Activated CD4-positive, CD25-positive, alpha-beta regulatory T cell (primary cell): ENCODE data around the gene PLA2G4D.

ENCODE experiments used
- DNase-seq, 4 experiments: peaks; one replicate each; lab custom pipeline; 2025; lab: John Stamatoyannopoulos, UW

The PLA2G4D gene

DNA sequence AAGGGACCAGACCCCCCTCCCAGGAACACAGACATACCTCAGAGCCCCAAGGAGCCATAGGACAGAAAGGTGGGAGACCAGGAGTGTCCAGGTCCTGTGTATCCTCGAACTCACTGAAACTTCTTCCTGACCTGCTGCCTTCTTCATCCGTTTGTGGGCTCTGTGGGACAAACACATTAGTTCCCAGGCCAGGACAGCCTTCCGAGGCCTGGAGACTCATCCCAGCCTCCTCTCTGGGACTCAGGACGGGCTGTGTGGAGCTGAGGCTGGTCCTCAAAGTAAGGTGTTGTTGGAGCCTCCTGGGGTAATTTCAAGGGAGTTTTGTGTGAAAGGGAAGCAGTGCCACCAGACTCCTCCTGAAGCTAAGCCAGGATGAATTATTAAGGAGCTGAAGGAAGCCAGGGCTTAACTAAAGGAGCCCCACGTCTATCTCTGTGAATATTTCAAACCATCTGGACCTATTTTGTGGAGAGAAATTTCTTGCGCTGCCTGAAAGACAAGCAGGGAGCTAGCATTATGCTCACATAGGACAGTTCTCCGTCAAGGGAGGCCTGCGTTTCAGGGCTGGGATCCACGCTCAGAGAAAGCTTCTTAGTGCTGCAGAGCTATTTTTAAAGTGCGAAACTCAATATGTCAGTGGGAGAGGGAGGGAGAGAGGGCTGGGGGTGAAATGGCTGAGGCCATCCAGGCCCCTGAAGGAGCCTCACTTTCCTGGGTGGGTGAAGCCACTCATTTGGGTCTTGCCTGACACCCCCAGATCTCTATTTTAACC is 43.7 kb downstream of the PLA2G4D start:
- DNase-seq = no peak

DNA sequence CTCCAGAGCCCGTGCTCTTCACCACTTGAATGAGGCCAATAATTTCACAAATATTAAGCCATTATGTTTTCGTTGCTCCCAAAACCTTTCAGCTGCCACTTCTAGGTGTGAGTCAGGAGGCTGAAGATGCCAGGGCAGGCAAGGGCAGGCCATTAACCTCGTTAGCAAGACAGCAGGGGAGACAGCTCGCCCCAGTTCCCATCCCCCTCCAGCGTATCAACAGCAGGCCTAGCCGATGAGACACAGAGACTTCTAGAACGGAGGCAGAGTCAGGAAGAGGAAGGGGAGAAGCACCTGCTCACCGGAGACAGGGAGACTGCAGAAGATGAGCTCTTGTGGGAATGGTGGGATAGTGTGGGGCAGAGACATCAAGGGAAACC is 45.6 kb downstream of the PLA2G4D start:
- no peak for DNase-seq

DNA sequence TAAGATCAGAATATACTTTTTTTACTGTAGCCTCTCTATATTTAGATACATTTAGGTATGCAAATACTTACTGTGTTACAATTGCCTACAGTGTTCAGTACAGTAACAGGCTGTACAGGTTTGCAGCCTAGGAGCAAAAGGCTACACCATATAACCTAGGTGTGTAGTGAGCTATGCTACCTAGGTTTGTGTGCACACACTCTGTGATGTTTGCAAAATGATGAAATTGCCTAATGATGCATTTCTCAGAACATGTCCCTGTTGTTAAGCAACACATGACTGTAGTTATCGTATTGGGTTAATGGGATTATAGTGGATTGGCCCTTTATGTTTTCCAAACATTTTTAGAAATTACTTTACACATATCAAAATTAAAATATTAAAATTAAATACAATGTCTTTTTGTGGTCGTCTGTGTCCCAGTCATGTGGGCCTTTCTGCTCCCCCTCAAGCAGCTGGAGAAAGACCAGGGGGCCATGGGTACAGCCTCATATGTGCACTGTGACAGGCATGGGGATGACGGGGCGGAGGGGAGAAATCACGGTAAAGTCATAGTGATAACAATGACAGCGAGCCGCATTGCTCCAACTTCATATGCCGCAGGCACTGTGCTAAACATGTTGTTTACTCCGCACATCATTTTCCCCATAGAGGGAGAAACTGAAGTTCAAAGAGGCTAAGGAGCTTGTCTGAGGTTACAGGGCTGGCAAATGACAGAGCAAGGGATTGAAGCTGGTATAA is 46.1 kb downstream of the PLA2G4D start:
- DNase-seq = no peak

DNA sequence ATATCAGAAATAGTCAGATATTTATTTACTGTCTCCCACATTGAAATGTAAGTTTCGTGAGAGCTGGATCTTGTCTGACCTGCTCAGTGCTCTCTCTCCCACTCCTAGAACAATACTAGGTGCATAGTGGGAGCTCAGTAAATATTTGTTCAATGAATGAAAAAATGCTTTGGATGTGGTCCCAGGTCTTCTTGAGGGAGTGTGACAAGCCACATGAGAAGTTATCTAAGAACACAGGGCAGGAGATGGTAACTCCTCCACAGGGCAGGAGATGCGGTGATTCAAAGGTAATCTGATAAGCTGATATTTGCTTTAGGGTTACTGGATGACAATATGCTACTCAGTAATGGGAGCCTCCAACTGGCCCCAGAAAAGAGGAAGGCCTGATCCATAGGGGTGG is 47.8 kb downstream of the PLA2G4D start:
- no peak for DNase-seq

DNA sequence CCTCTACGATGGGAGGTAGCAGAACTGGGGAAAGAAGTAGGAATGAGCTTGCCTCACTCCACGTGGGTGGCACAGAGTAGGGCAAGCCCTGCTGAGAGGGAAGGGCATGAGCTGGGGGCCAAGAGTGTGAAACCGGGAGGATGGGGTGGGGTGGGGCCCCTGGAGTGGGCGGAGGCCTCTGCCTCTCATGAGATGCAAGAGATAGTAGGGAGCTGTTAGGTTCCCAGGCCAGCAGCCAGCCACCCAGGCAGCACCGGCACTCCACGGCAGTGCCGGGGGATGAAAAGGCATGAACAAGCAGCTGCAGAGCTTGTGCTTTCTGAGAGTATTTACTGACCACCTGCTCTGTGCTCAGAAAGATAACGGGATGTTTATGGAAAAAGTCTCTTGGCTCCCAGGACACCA is 49.1 kb downstream of the PLA2G4D start:
- DNase-seq = no peak

DNA sequence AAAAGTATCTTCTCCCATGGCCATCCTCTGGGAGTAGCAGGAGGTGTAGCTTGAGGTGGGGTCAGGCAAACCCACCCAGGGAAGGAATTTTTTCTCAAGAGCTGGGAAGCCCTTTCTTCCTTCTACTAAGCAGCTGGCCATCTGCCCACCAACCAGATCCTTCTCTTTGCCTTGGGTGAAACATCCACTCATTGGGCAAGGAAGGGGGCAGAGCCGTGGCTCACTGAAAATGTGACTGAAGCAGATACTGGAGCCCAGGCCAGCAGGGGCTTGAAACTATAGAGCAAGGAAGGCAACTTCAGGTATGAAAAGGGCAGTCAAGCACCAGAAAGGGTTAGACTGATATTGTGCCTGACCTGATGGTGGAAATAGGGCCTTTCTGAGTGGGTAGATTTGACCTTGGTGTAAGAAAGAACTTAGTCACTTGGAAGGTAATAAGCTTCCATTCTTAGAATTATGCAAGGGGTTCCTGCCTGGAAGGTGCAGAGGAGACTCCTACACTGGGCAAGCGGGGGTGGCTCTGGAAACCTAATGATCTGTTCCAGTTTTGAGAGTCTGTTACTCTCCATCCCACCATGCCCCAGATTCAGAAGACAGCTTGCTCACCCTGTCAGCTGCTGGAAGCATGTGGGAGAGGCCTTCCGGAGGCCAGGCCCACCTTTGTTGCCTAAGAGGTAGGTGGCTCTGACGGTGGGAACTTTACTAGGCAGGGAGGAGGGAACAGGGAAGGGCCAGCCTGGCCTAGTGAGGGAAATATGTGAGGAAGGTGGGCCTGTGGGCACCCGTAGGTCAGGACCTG is 51.6 kb downstream of the PLA2G4D start:
- no peak for DNase-seq

DNA sequence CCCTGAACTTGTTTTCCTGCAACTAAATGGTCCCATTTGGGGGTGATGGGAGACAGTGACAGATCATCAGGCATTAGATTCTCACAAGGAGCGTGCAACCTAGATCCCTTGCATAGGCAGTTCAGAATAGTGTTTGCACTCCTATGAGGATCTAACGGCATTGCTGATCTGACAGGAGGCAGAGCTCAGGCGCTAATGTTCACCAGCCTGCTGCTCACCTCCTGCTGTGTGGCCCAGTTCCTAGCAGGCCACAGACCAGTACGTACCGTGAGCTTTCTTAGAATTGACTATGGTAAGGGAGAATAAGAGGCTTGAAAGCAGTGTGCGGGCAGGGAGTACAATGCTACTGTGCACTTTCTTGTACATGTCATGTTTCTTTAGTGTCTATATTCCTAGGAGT is 56.0 kb downstream of the PLA2G4D start:
- DNase-seq = no peak

DNA sequence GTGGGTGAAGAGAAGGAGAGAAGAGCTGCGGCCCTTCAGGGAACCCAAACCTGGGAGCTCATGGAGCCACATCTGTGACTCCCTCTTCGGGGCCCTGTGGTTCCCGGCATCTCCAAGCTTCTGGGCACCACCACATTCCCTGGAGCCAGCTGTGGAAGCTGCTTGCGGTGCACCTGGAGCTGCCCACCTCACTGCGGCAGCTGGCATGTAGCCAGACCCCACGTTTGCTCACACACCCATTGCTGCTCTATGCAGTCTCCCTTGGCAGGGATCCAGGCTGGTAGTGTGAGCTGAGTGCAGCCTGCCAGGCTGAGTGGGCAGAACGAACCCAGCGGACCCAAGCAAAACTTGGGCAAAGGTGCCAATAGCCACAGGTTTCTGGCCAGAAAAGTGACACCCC is 56.7 kb downstream of the PLA2G4D start:
- no peak for DNase-seq

DNA sequence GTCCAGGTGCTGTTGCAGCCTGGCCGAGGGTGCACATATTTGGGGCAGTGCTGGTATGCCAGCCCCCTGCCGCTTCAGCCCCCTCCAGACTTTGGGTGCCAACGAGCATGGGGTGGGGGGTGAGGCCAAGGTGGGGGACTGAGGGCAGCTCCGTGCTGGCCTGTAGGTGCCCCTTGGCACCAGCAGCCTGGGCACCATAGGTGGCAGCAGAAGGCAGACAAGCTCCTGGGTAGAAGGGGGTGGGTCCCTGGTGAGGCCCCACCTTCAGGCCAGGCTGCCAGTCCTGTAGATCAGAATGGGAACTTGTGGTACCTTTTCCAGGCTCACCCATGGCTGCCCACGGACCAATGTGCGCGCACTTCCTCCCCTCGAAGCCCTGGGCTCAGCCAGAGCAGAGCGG is 57.4 kb downstream of the PLA2G4D start:
- DNase-seq = no peak

DNA sequence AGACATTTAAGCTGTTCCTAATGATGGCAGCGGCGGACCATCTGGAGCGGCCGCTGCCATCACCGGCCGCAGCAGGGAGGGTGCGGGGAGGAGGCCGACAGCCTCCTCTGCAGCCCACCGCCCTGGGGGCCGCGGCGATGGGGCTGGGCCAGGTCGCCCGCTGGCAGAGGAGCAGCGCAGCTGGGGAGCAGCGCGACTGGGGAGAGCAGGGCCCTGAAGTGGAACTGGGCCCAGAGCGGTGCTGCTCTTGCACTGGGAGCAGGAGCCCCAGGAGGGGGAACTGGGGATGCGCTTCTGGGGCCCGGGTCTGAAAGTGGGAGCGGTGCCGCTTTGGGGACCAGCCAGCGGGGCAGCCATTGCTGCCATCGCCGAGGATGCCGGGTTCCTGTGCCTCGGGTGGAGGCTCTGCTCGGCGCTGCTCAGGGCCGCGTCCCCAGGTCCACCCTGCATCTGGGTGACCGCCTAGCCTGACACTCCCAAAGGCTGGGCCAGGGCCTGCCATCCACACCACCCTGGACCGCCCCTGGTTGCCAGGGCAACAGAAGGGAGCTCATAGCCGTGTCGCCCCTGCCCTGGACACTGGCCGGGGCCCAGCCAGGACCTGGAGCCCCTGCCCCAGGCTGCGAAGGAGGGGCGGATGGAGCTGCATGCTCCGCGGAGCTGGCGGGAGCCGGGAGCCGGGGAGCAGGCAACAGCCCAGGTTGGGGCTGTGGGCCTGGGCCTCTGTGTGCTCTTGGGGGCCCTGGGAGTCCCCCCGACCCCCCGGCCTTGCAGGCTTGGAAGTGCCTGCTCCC is 58.1 kb downstream of the PLA2G4D start:
- DNase-seq = no peak

DNA sequence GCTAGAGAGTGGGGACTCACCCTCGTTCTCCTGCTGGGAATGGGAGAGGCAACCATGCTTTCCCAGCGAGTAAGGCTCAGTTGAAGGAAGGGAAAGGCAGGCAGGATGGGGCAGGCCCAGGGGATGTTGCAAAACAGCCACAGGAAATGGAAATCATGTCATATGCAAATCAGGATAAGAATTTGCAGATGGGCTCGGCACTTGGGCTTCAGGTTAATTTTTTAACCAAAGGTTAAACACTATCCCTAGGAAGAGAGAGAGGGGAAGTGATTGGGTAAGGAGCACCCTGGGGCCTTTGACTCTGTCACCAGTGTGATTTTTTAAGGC is 59.0 kb downstream of the PLA2G4D start:
- no peak for DNase-seq

DNA sequence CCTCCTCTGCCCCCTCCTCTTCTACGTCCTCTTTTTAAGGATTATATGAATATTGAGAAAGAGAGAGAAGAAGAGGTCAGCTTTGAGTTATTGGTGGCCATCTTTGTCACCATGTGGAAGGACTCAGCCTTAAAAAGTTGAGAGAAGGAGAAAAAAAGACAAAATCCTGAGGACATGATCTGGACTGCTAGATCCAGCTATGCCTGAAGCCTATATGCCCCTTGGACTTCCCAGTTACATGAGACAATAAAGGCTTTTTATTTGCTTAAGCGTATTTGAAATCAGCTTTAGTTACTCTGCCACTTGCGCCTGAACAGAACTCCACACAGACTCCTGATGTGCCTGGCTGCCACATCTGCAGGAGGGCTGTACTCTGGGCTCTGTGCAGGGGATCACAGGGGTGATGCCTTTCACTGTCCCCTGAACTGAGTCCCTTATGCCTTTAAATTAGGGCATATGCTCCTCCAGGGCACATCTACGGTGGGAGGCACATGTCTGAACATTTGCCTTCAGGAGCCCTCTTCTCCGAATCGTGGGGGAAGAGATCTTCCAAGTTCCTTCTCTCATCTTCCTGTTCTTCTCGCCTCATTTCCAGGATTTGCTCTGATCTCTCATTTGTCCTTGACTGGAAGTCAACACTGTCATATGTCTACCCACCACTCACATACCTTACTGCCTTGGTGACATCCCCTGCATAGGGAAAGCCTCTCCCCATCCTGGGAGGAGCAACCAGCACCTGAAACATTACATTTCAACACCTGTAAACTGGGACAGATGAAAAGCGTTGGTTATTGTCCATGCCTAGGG is 59.5 kb downstream of the PLA2G4D start:
- no peak for DNase-seq

DNA sequence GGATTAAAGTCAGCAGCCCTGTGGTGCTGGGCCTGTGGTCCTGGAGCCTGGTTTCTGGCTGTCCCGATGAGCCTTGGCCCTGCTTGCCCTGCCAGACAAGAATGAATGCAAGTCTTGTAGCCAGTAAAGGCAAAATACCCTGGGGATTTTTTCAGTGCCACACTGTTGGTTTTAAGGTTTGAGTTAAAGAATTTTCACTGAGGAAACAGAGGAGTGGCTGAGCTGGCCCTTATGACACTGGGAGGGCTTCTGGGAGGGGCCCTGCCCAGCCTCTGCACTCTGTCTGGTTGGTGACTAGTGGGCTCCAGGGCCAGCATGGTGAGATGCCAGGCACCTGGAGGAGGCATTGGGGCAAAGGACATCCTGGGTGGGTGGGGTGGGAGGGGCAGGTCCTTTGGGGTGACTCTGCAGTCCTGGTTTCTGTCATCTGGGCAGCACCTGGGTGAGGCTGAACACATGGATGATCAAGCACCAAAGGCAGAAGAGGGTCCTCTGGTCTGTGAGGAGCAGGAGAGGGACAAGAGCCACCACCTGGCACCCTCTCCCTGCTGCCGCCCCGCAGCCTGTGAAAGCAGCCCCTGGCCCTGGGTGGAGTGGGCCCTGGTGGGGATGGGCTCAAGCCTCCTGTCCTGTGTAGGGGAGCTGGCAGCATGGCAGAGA is 61.0 kb downstream of the PLA2G4D start:
- DNase-seq = no peak

DNA sequence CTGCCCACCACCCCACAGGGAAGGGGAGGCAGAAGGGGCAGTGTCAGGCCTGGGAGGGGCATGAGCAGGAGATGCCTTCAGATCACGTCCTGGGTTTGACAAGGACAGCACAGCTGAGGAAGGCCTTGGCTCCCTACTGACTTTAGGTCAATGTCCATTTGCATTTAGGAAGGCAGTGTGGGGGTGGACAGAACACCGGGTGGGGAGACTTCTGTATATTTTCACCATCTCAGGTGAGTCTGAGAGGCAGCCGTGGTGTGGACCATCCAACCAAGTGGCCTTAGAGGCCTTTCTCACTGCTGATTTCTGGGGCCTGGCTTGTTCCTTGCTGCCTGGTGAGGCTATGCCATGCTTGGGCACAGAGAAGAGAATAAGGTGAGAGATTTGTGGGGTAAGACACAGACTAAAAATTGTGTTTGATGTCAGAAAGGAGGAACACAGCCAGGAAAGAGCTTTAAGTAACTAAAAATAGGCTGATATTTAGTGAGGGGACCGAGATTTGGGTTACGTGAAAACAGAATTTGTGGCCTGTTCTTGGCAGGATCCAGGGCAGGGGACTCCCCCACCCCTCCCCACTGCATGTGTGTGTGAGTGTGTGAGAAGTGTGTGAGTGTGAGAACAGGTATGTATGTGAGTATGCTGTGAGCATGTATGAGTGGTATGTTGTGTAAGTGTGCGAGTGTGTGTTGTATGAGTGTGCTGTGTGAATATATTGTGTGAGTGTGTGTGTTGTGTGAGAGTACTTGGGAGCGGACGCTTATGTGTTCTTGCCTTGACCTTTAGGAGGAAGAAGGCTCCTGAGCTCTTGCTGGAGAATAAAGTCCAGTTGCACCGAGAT is 61.8 kb downstream of the PLA2G4D start:
- DNase-seq = no peak

DNA sequence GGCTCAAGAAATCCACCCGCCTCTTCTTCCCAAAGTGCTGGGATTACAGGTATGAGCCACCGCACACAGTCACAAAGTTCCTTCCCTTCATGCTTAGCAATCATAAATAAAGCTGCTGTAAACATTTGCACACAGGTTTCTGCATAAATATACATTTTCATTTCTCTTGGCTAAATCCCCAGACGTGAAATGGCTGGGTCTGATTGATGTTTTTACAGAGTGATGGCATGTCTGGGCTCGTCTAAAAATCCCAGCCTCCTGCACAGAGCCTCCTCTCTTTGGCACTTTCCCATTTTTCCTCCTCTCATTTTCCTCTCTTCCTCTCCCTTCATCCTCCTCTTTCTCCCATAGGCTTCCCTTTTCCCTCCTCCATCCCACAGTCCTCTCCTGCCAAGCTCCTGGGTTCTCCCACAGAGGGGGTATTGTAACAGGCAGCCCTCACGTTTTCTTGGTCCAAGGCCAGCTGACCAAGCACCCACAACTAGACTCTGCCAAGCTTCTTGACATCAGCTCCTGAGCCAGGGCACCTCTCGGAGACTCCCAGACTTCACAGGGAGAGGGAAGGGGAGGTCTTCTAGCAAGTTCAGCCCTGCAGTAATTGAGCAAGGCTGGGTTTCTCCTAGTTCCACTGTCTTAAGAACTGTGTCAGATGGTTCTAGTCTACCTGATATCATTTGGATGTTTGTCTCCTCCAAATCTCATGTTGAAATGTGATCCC is 63.0 kb downstream of the PLA2G4D start:
- DNase-seq = no peak

DNA sequence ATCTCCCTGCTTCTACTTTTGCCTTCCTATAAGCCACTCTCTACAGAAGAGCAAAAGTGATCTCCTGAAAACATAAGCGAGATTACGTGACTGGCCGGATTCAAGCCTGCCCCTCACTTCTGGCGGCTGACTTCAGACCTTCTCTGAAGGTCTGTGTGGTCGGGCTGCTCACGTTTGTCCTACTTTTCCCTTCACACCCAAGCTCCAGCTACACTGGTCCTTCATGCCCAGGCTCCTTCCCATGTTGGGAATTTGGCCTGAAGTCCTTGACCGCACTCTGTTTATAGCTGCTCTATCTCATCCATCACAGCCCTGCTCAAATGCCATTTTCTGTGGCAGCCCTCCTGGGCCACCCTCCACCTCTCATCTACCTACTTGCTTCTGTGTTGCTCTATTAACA is 66.8 kb downstream of the PLA2G4D start:
- no peak for DNase-seq

DNA sequence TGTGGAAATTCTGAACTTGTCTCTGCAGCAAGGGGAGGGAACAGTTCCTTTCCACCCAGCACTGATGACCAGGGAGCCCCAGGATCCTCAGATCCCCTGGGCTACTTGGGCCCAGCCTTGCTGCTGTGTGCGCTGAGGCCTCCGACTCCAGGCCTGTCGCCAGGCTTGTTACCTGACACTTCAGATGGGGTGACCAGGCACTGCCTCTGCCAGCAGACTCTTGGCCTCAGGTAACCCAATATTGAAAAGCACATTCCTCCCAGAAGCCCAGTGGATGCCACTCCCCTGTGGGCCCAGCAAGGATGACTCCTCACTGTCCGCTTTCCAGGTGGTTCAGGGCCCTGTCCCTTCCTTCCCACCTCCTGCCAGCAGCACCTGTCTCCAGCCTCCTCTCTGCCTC is 70.1 kb downstream of the PLA2G4D start:
- no peak for DNase-seq

DNA sequence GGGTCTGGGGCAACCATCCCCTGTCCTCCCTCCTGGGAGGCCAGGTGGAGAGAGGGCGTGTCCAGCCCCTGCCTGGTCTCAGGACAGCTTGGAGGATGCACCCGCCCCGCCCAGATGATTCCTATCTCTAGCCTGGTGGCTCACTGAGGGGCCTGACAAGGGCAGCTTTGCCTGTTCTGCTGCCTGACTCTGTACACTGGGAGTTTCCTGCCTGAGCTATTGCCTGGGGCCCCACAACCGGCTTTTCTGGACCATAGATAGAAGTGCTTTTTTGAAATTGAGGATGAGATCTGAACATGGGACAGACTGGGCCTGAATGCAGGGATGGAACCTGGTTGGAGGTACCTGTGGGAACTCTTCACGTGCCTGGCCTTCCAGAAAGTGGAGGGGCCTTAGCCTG is 72.8 kb downstream of the PLA2G4D start:
- no peak for DNase-seq

DNA sequence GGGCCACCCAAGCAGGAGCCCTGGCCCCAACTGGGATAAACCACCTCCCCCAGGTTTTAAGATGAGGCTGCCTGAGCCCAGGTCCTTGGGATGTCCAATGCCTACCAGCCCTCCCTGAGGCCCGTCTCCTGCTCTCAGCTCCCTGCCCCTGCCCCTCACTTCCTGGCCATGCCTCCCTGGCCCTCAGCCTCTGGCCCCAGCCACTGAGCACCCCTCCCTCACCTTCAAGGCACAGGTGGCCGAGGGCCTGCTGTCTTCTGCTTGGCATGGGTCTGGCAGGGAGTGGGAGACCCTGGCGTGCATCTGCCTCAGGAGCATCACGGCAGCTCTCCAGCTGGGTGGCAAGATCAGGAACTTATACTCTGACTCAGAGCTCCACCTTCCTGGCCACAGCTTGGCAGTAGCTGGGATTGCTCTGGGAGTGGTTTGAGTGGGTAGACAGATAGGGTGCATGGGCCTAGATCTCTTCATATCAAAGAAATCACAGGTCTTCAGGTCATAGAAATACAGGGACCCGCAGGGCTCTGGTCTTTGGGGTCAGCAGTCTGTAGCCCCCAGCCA is 73.6 kb downstream of the PLA2G4D start, which contains the start of gene PLA2G4E:
Gene PLA2G4E, minus strand, starts transcription at position 330 of the 561 bp plus-strand sequence. Its CDS starts 12 bp downstream, at position 318.
- no peak for DNase-seq
